GM18867 (cell line): Measurements from ENCODE around the gene RASL10A.

Experiments used
- ATAC-seq: cut with Tn5 transposase; IDR thresholded peaks from one replicate; pipeline ENCODE4 v1.9.1; 2021; ENCODE audit warnings: mild to moderate bottlenecking, moderate library complexity; ENCODE audit not compliant: unreplicated experiment

The RASL10A gene

GRCh38 chr22:29306835-29307595 is 8.5 kb downstream of the RASL10A start:
- no peak for ATAC-seq

- no peak for ATAC-seq
Observed at GRCh38 chr22:29306175-29306834, 9.2 kb downstream of the RASL10A start, which contains the start of gene GAS2L1. GAS2L1 (plus strand) TSS chr22:29306650; CDS start chr22:29308106, 1,456 bp downstream.

DNA sequence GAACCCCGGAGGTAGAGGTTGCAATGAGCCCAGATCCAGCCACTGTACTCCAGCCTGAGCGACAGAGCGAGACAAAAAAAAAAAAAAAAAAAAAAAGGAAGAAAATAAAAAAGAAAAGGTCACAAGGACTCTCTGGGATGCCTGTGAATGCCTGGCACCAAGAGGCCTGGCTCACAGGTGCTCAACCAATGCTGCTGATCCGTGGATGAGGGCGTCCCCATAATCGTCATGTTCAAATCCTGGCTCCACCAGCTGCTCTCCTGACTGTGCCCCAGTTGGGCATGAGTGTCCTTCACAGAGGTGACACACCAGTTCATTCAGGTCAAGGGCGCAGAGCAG is 9.7 kb downstream of the RASL10A start:
- ATAC-seq = no peak

DNA sequence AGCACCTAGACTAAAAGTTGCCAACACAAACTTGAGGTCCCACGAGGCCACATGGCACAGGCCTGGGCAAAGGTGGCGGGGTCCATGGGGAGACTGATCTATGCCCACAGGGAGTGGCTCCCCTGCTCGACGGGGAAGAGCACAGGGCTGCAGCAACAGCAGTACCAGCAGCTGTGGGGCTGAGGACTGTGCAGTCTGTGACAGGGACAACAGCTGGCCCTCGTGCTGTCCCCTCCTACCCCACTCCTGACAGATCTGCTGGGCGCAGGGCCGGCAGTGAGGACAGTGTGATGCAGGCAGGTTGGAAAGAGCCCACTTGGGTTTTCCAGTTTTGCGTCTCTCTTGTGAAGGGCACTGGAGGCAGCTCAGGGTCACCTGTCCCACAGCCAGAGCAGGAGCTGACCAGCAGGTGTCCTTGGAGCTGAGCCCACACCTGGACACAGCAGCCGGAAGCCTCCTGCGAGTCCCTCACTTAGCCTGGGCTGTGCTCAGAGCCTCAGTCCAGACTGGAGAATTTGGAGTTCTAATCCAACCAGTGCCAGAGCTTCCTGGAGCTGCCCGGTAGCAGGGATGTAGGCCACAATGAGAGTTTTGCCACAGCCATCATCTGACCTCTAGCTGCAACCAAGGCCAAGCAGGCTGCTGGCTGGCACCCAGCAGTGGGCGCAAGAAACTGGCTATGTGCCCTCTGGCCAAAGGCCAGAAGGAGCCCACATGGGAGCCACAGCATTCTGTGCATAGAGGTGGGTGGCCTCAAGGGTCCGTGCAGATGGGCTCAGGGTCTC is 12.6 kb downstream of the RASL10A start:
- ATAC-seq = no peak

- no peak for ATAC-seq
Observed at GRCh38 chr22:29302402-29302680, 13.2 kb downstream of the RASL10A start.

GRCh38 chr22:29301716-29302401 is 13.6 kb downstream of the RASL10A start:
- no peak for ATAC-seq

GRCh38 chr22:29300807-29301601 is 14.5 kb downstream of the RASL10A start:
- ATAC-seq = no peak

- no peak for ATAC-seq
Observed at GRCh38 chr22:29300467-29300806, 15.1 kb downstream of the RASL10A start.

GRCh38 chr22:29299136-29299900 is 16.2 kb downstream of the RASL10A start:
- ATAC-seq = no peak

DNA sequence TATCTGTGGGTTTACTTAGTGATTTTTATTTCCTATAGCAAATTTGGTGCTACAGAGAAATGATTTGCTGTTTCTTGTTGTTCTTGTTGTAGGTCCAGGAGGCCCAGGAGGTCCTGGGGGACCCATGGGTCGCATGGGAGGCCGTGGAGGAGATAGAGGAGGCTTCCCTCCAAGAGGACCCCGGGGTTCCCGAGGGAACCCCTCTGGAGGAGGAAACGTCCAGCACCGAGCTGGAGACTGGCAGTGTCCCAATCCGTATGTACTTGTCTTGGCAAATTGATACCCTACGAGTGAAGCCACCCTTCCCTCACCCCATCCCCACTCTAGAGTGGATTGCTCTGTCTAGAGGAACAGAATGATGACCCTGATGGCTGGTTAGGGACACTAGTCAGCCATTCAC is 16.9 kb downstream of the RASL10A start:
- ATAC-seq = no peak

DNA sequence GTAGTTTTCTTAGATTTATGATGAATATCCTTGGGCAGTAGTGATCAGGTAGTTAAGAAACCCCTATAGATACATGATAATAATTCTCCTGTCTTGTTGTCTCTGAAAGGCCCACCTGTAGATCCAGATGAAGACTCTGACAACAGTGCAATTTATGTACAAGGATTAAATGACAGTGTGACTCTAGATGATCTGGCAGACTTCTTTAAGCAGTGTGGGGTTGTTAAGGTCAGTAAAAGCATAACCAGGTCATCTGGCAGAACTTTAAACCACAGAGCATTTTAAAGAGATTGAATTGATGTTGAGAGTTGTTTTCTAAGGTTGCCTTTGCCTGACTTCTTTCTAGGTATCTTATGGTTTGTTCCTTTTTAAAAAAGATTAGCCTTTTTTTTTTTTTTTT is 23.1 kb downstream of the RASL10A start:
- no peak for ATAC-seq

DNA sequence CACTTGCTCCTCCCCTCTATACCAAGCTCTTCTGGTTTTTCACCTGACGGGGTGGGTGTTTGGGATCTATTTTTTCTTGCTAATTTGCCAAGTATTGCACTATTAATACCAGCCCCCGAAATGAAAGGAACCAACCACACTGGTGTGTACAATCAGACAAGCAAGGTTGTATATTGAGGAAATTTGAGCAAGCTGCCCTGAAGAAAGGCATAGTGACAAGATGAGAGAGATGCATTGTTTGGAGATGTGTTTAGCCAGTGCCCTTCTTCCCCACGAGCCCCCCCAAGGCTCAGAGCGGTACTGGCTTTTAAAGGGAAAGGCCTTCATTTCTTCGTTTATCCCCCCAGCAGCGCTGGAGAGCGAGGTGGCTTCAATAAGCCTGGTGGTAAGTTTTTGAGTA is 24.3 kb downstream of the RASL10A start:
- no peak for ATAC-seq

GRCh38 chr22:29290061-29290460 is 25.4 kb downstream of the RASL10A start:
- no peak for ATAC-seq

DNA sequence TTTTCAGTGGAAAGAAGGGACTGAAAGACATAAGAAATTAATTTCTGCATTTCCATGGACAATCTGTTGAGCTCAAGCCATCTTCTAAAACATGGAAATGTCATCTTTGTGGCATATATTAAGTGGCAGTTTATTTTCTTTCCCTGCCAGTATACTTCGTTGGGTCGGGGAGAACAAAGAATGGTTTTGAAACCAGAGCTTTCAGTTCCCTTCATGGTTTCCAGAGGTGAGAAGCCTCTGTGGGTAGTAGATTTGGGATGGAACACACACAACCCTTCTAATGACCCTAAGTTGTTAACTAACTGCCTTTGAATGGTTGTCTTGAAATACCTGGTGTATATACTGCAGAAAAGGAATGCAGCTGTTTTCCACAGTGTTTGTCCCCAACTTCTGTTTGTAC is 26.7 kb downstream of the RASL10A start:
- ATAC-seq = no peak

GRCh38 chr22:29284196-29284595 is 31.3 kb downstream of the RASL10A start:
- ATAC-seq = no peak

DNA sequence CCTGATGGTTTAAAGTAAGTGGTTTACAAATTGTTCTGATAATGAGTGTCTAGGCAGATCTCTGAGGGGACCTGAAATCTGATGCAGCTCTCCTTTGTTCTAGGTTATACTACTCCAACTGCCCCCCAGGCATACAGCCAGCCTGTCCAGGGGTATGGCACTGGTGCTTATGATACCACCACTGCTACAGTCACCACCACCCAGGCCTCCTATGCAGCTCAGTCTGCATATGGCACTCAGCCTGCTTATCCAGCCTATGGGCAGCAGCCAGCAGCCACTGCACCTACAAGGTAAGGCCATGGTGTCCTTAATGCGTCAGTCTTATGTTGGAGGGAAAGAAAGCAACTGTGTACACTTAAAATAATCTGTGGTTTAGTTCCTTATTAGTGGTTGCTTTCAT is 37.6 kb downstream of the RASL10A start:
- ATAC-seq = no peak

DNA sequence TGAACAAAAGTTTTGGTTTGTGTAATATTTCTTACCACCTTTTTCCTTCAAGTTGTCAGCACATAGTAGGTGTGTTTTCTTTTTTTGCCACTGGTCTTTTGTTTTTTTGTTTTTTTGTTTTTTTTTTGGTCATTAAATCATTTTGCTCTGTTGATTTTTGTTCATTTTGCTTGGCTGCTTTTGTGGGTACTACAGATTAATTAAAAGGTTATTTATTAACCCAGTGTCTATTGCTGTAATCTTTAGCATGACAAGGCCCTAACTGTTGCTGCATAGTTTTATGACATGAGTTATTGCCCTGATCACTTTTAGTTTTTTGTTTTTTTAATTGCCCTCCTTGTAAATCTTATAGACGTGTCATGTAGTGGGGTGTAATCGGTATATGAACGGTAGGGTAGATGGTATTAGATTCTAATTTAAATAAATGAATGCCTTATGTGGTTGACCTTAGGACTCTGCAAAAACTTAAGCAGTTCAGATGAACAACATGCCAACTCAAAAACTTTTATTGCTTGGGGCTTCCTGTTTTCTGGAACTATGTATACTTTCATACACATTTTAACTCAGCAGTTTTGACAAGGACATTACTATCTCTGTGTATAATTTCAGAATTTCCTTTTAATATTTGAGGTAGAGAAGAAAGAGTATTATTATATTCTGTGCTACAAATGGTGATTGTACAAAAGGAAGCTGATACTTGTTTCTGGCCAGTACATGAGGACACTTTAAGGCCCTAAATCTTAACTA is 39.5 kb downstream of the RASL10A start:
- no peak for ATAC-seq

DNA sequence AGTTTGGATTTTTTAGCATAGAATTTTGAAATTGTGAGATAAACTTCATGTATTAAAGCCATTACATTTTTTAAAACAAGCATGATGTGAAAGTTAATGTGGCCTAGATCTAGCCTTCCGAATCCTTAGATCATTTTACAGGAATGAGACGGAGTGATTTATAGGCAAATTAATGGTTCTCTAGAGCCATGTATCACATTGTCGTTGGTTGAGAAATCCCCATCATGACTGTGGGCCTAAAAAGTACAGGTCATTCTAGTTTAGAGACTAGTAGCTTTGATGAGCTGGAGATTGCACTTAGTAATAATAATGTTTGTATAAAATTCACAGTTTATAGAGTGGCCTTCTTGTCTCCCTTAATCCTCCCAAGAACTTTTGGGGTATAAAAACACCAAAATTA is 40.3 kb downstream of the RASL10A start:
- no peak for ATAC-seq

- ATAC-seq = no peak
Observed at GRCh38 chr22:29272624-29273023, 42.9 kb downstream of the RASL10A start.
